Caco-2 (cell line): ENCODE data around the gene LSM6. TPM values are rescaled to one million over a fixed set of nuclear protein-coding genes. Genes with fewer than 3 reads are reported as not detected.
A peak's percentile ranks its signal among the peaks of the same experiment; 100 is the strongest.

ENCODE experiments used
- Bru-seq: library from RNA; stranded (reverse); fragments of 400-500 nt; gene quantifications from one replicate; lab custom pipeline; 2021; lab: Mats Ljungman, UMichigan
- BruChase-seq, 2 experiments: library from RNA; stranded (reverse); fragments of 400-500 nt; gene quantifications; one replicate each; lab custom pipeline; 2021; lab: Mats Ljungman, UMichigan
- BruUV-seq: library from RNA; stranded (reverse); fragments of 400-500 nt; replicated peaks from 2 replicates; lab custom pipeline; 2021; lab: Mats Ljungman, UMichigan
- CTCF ChIA-PET: fragments of 300-600 bp; sonication (Branson Sonifier 250); formaldehyde crosslinking; loops from one replicate; lab custom pipeline; 2022; ENCODE audit warnings: antibody characterized with exemption; lab: Charles Lee
- POLR2A ChIA-PET: fragments of 300-600 bp; sonication (Branson Sonifier 250); formaldehyde crosslinking; loops from one replicate; lab custom pipeline; 2022; ENCODE audit warnings: antibody characterized with exemption; lab: Charles Lee
- DNase-seq, 2 experiments: peaks; one replicate each; pipeline versions ENCODE4 v3.0.0 to v3.0.0-alpha.2; 2020 to 2022
- H3K27me3 ChIP-seq: replicated peaks from 2 replicates; pipeline ENCODE4 v1.6.0; 2011; ENCODE audit warnings: low read length; ENCODE audit not compliant: control insufficient read depth, insufficient read depth
- H3K36me3 ChIP-seq: 2 replicates; pipeline ENCODE4 v1.5.1; 2011; ENCODE audit warnings: low read length; ENCODE audit not compliant: control insufficient read depth, insufficient read depth
- H3K4me1 ChIP-seq: fragments of 250-450 bp; sonication (Bioruptor Pico); 2 replicates; pipeline ENCODE4 v1.5.1; 2020; ENCODE audit warnings: mild to moderate bottlenecking
- H3K4me3 ChIP-seq: 2 replicates; pipeline ENCODE4 v1.5.1; 2011; ENCODE audit warnings: low read depth, mild to moderate bottlenecking, control low read depth, low read length
- H3K9me3 ChIP-seq: fragments of 250-450 bp; sonication (Bioruptor Pico); 2 replicates; pipeline ENCODE4 v1.5.1; 2020; ENCODE audit warnings: mild to moderate bottlenecking, moderate library complexity
- H3K27ac Mint-ChIP-seq: one replicate; pipeline ENCODE4 v1.8.0; 2022; ENCODE audit warnings: mixed read lengths; ENCODE audit not compliant: unreplicated experiment
- H3K27me3 Mint-ChIP-seq: one replicate; pipeline ENCODE4 v1.8.0; 2022; ENCODE audit warnings: mixed read lengths; ENCODE audit not compliant: insufficient read depth, unreplicated experiment
- H3K36me3 Mint-ChIP-seq: one replicate; pipeline ENCODE4 v1.8.0; 2022; ENCODE audit warnings: mild to moderate bottlenecking, mixed read lengths; ENCODE audit not compliant: insufficient read depth, unreplicated experiment
- H3K4me1 Mint-ChIP-seq: one replicate; pipeline ENCODE4 v1.8.0; 2022; ENCODE audit warnings: low read depth, mixed read lengths; ENCODE audit not compliant: unreplicated experiment
- H3K4me3 Mint-ChIP-seq: one replicate; pipeline ENCODE4 v1.8.0; 2022; ENCODE audit warnings: mild to moderate bottlenecking, moderate library complexity, mixed read lengths; ENCODE audit not compliant: unreplicated experiment
- H3K9me3 Mint-ChIP-seq: one replicate; pipeline ENCODE4 v1.8.0; 2022; ENCODE audit warnings: mixed read lengths; ENCODE audit not compliant: unreplicated experiment
- CTCF ChIP-seq, 2 experiments: fragments of 200-600 bp in 1 of 2; IDR thresholded peaks; 1 replicate in 1 of 2; 2 replicates in 1 of 2; pipeline versions ENCODE4 v1.5.1 to v1.8.0; 2011 to 2022; ENCODE audit warnings: antibody characterized with exemption in 1 of 2, control low read depth in 1 of 2, inconsistent platforms in 1 of 2, low read depth in 1 of 2, low read length in 1 of 2, mild to moderate bottlenecking in 1 of 2, moderate library complexity in 1 of 2; ENCODE audit not compliant: insufficient read depth in 1 of 2, severe bottlenecking in 1 of 2, unreplicated experiment in 1 of 2
- intact Hi-C: fragments of 100-400 bp; cut with micrococcal nuclease; formaldehyde crosslinking; loops from one replicate; pipeline ENCODE4 v1.10.0; 2022; ENCODE audit not compliant: unreplicated experiment
- long read RNA-seq: library from polyadenylated mRNA; stranded (forward); transcript quantifications from one replicate; pipeline ENCODE4 v2.0.0, GENCODE V29; 2022
- total RNA-seq: library from RNA; stranded (reverse); gene quantifications from 2 replicates; pipeline ENCODE4 v1.2.3, GENCODE V29; 2022

The LSM6 gene
- total RNA-seq = 44.7 and 46.8 TPM in 2 replicates
- percentile 88 among the genes with signal in this experiment for Bru-seq, nascent RNA
- percentile 73 among the genes with signal in this experiment for BruChase-seq, experiment 1, labeled RNA remaining after a 2-hour chase
- percentile 75 among the genes with signal in this experiment for BruChase-seq, experiment 2, labeled RNA remaining after a 6-hour chase
- long read RNA-seq, transcript LSM6-201 (4 exons, 2,259 nt) = major isoform, 53 of 66 reads
- long read RNA-seq, transcript LSM6-208 (4 exons, 454 nt) = minor isoform, 8 of 66 reads
- long read RNA-seq, partial matches to known transcripts = 2 of 66 reads
- long read RNA-seq, other reads (novel, unspliced or antisense) = 0 of 66 reads

- Histone ChIP-seq H3K4me1 (peaks cover 11% of the 10 kb centered on the region), H3K4me3 (peak within 1 kb of the TSS; percentile 60), H3K9me3 (no peaks in the 10 kb centered on the region), H3K36me3 (no peaks in the 10 kb centered on the region), H3K27me3 (no peaks in the 10 kb centered on the region)
- ChIA-PET CTCF (no interaction called here), POLR2A (no interaction called here)
- no peak for TF ChIP-seq CTCF (IDR thresholded peaks at IDR 0.05; ENCODE audit: insufficient read depth in 1 of 2, low read depth in 1 of 2, low read length in 1 of 2, severe bottlenecking in 1 of 2, unreplicated experiment in 1 of 2)
- Mint-ChIP-seq H3K4me3 (peak within 1 kb of the TSS; percentile 77), H3K4me1 (peaks cover 6% of the 10 kb centered on the region), H3K27me3 (peaks cover 6% of the 10 kb centered on the region), H3K27ac (peak within 1 kb of the TSS; percentile 67), H3K9me3 (no peaks in the 10 kb centered on the region), H3K36me3 (peaks cover 7% of the 10 kb centered on the region)
- peak; percentile 81 to 82 for DNase-seq
- intact Hi-C loops = no loop called here
- BruUV-seq = TSS peak; percentile 60
These were observed at the start of gene LSM6 for GRCh38 chr4:146175541-146176453. TSS of gene LSM6 (plus strand) at chr4:146175718. CDS start at chr4:146182922, 7,204 bp downstream.

- Histone ChIP-seq H3K27me3 (no peaks in the 10 kb centered on the region; the same call in 1 of the 2 replicates), H3K9me3 (no peaks in the 10 kb centered on the region), H3K4me3 (no peak overlapping the region), H3K36me3 (no peaks in the 10 kb centered on the region), H3K4me1 (no peaks in the 10 kb centered on the region)
- H3K27me3 Mint-ChIP-seq = peaks cover 16% of the 10 kb centered on the region
- H3K9me3 Mint-ChIP-seq = no peaks in the 10 kb centered on the region
- DNase-seq = no peak
- no peaks in the 10 kb centered on the region for H3K4me1 Mint-ChIP-seq
- ChIA-PET CTCF (no interaction called here), POLR2A (no interaction called here)
- BruUV-seq = no TSS peak
- H3K4me3 Mint-ChIP-seq = no peak overlapping the region
- no peak for TF ChIP-seq CTCF (IDR thresholded peaks at IDR 0.05; ENCODE audit: insufficient read depth in 1 of 2, low read depth in 1 of 2, low read length in 1 of 2, severe bottlenecking in 1 of 2, unreplicated experiment in 1 of 2)
- no peak overlapping the region for H3K27ac Mint-ChIP-seq
- intact Hi-C loops = no loop called here
- no peaks in the 10 kb centered on the region for H3K36me3 Mint-ChIP-seq
These were observed 43.1 kb upstream of the LSM6 start for GRCh38 chr4:146132445-146132844.

DNA sequence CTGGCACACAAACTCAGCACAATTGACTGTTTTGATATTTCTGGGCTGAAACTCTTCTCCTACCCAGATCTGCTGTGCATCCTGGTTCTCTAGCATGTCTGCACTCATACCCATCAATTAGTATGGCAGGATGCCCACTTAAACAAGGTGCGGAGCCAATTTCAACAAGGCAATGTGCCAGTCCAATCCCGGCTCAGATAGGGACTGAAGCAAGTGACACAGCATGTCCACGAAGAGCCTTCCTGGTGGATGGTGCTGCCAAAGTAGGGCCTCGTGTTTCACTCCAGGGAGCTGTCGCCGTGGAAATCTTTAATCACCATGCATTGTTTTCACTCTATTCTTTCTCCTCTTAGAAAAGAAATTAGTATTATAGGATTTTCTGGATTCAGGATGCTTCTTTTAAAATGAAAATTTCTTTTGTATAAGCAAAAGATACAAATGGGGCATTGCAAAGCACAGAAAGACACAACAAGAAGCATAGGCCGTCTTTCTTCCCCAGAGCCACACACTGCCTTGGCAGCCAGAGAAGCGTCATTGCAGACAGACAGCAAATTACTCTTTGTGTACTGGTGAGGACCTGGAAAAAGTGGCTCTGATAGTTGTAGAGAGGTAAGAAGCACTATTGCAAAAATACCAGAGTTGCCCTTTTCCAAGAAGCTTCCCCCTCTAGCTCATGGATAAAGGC lies 40.6 kb upstream of the LSM6 start:
- Mint-ChIP-seq H3K4me3 (no peak overlapping the region), H3K4me1 (no peaks in the 10 kb centered on the region), H3K9me3 (no peaks in the 10 kb centered on the region), H3K27me3 (peaks cover 20% of the 10 kb centered on the region), H3K36me3 (no peaks in the 10 kb centered on the region), H3K27ac (no peak overlapping the region)
- Histone ChIP-seq H3K4me3 (no peak overlapping the region), H3K9me3 (no peaks in the 10 kb centered on the region), H3K4me1 (no peaks in the 10 kb centered on the region), H3K27me3 (no peaks in the 10 kb centered on the region; the same call in 1 of the 2 replicates), H3K36me3 (no peaks in the 10 kb centered on the region)
- intact Hi-C loops = no loop called here
- no peak for DNase-seq
- BruUV-seq = no TSS peak
- ChIA-PET CTCF (no interaction called here), POLR2A (no interaction called here)
- TF ChIP-seq CTCF (IDR thresholded peaks at IDR 0.05; ENCODE audit: insufficient read depth in 1 of 2, low read depth in 1 of 2, low read length in 1 of 2, severe bottlenecking in 1 of 2, unreplicated experiment in 1 of 2) = no peak
